GM12878 (cell line): ENCODE measurements around the gene EXOC4. TPM values are rescaled to one million over a fixed set of nuclear protein-coding genes. Genes with fewer than 3 reads are reported as not detected.

Experiments used
- ATAC-seq: fragments of 200-7000 bp; cut with Tn5 transposase; 3 replicates; pipeline ENCODE4 v1.9.1; 2020; ENCODE audit warnings: mild to moderate bottlenecking, moderate library complexity
- BruUV-seq: library from RNA; stranded (reverse); fragments of 400-500 nt; replicated peaks from 2 replicates; lab custom pipeline; 2021; lab: Mats Ljungman, UMichigan
- CTCF ChIA-PET: fragments of 300-600 bp; sonication (Branson Sonifier 250); formaldehyde crosslinking; extraction: SDS; loops from one replicate; lab custom pipeline; 2021; ENCODE audit warnings: inconsistent platforms; lab: Yijun Ruan, JAX
- POLR2A ChIA-PET: fragments of 350-600 bp; formaldehyde crosslinking; extraction: SDS; loops from one replicate; lab custom pipeline; 2021; ENCODE audit warnings: inconsistent platforms; lab: Charles Lee
- RAD21 ChIA-PET: fragments of 300-600 bp; sonication (Branson Sonifier 250); formaldehyde crosslinking; loops from one replicate; lab custom pipeline; 2023; ENCODE audit warnings: antibody characterized with exemption; ENCODE audit not compliant: unreplicated experiment; lab: Charles Lee
- SMC1A ChIA-PET: fragments of 300-600 bp; sonication (Branson Sonifier 250); formaldehyde crosslinking; loops from one replicate; lab custom pipeline; 2023; ENCODE audit not compliant: unreplicated experiment, uncharacterized antibody; lab: Charles Lee
- DNase-seq: peaks from one replicate; pipeline ENCODE4 v3.0.0-alpha.2; 2011; ENCODE audit warnings: low read depth, low spot score
- FAIRE-seq: peaks from 3 replicates; lab custom pipeline; 2011; peaks lifted over from hg19 to GRCh38; lab: Jason Lieb, UNC
- H2AFZ ChIP-seq: 2 replicates; pipeline ENCODE4 v1.6.0; 2011; ENCODE audit warnings: low read depth, low read length, control low read depth; ENCODE audit not compliant: control insufficient read depth
- H3K27ac ChIP-seq: 2 replicates; pipeline ENCODE4 v1.5.1; 2011; ENCODE audit warnings: control low read depth; ENCODE audit not compliant: control insufficient read depth, insufficient read depth
- H3K27me3 ChIP-seq, 2 experiments: replicated peaks in 1 of 2; 2 replicates each; pipeline versions ENCODE4 v1.6.0 to v1.6.1; 2011; ENCODE audit warnings: low read length in 1 of 2; ENCODE audit not compliant: control insufficient read depth in 2 of 2, insufficient read depth in 2 of 2
- H3K36me3 ChIP-seq, 2 experiments: 2 replicates each; pipeline ENCODE4 v1.5.1; 2011; ENCODE audit warnings: low read length in 1 of 2; ENCODE audit not compliant: control insufficient read depth in 2 of 2, insufficient read depth in 2 of 2
- H3K4me1 ChIP-seq: 2 replicates; pipeline ENCODE4 v1.6.1; 2011; ENCODE audit warnings: mild to moderate bottlenecking, low read length, moderate library complexity, mixed read lengths; ENCODE audit not compliant: control insufficient read depth, insufficient read depth
- H3K4me2 ChIP-seq: 2 replicates; pipeline ENCODE4 v1.6.0; 2011; ENCODE audit warnings: control low read depth; ENCODE audit not compliant: control insufficient read depth, insufficient read depth
- H3K4me3 ChIP-seq: fragments of 200-600 bp; sonication (generic); 2 replicates; pipeline ENCODE4 v1.5.1; 2016
- H3K79me2 ChIP-seq: 2 replicates; pipeline ENCODE4 v1.6.0; 2011; ENCODE audit warnings: low read length; ENCODE audit not compliant: control insufficient read depth, insufficient read depth
- H3K9ac ChIP-seq: 2 replicates; pipeline ENCODE4 v1.8.0; 2011; ENCODE audit warnings: low read length, control low read depth, mixed read lengths; ENCODE audit not compliant: control insufficient read depth, insufficient read depth
- H3K9me3 ChIP-seq: replicated peaks from 3 replicates; pipeline ENCODE4 v1.5.1; 2011; ENCODE audit warnings: mild to moderate bottlenecking, low read length; ENCODE audit not compliant: control insufficient read depth, insufficient read depth
- H4K20me1 ChIP-seq: 2 replicates; pipeline ENCODE4 v1.6.0; 2011; ENCODE audit not compliant: control insufficient read depth, insufficient read depth
- BCL11A ChIP-seq: IDR thresholded peaks from 2 replicates; pipeline ENCODE4 v1.6.1; 2011; ENCODE audit warnings: low read depth, low read length
- EP300 ChIP-seq, 2 experiments: fragments of 150-350 bp in 1 of 2; IDR thresholded peaks; 2 replicates each; pipeline ENCODE4 v1.6.1; 2011 to 2012; ENCODE audit warnings: low read depth in 2 of 2, low read length in 2 of 2, borderline replicate concordance in 1 of 2, improper control_type of control experiment in 1 of 2, inconsistent platforms in 1 of 2; ENCODE audit not compliant: control insufficient read depth in 1 of 2
- PAX5 ChIP-seq: IDR thresholded peaks from 2 replicates; pipeline ENCODE4 v1.6.1; 2011; ENCODE audit warnings: low read depth, low read length, borderline replicate concordance
- SMAD1 ChIP-seq: fragments of 450-650 bp; IDR thresholded peaks from 2 replicates; pipeline ENCODE4 v1.6.1; 2018; ENCODE audit warnings: mild to moderate bottlenecking, low read depth; ENCODE audit not compliant: partially characterized antibody
- SP1 ChIP-seq: IDR thresholded peaks from one replicate; pipeline ENCODE4 v1.6.1; 2011; ENCODE audit warnings: low read depth, low read length
- SPI1 ChIP-seq: IDR thresholded peaks from 2 replicates; pipeline ENCODE4 v1.6.1; 2011; ENCODE audit warnings: low read depth, mild to moderate bottlenecking, low read length, moderate library complexity, borderline replicate concordance; ENCODE audit not compliant: insufficient read depth
- SREBF1 ChIP-seq: IDR thresholded peaks from 2 replicates; pipeline ENCODE4 v1.6.1; 2012; ENCODE audit warnings: mild to moderate bottlenecking, low read length
- SUPT20H ChIP-seq: IDR thresholded peaks from 2 replicates; pipeline ENCODE4 v1.6.1; 2011; ENCODE audit warnings: low read depth, mild to moderate bottlenecking, low read length, moderate library complexity, borderline replicate concordance; ENCODE audit not compliant: control insufficient read depth
- ZNF622 ChIP-seq: fragments of 450-650 bp; IDR thresholded peaks from 2 replicates; pipeline ENCODE4 v1.6.1; 2017; ENCODE audit warnings: mild to moderate bottlenecking, inconsistent platforms
- WGBS: methylation state at CpG from one replicate; pipeline ENCODE4 v1.1.6; 2016; ENCODE audit warnings: low lambda C conversion rate; ENCODE audit not compliant: insufficient replicate concordance, insufficient coverage; ENCODE audit errors: missing lambda C conversion rate; 5-methylcytosine and 5-hydroxymethylcytosine counted together
- in situ Hi-C: fragments of 300-500 bp; cut with MboI; formaldehyde crosslinking; loops from 9 replicates; pipeline ENCODE4 v1.14.3; 2018; ENCODE audit warnings: mixed read lengths
- intact Hi-C: fragments of 100-400 bp; cut with micrococcal nuclease; formaldehyde crosslinking; loops from one replicate; pipeline ENCODE4 v1.14.2; 2022; ENCODE audit not compliant: unreplicated experiment
- polyA plus RNA-seq, 11 experiments: library from polyadenylated mRNA; depleted of rRNA in 4 of 11; unstranded in 6 of 11; stranded (reverse) in 5 of 11; fragments of >200 nt; fragmentation: Nextera tagmentation in 4 of 11; fragmentation: Illumina TruSeq in 1 of 11; extraction: Ambion mirVana in 4 of 11; extraction: Trizol in 1 of 11; gene quantifications; 1 replicate in 1 of 11; 2 replicates in 10 of 11; pipeline versions ENCODE4 v1.2.1 to v1.2.3, GENCODE V29; 2011 to 2016; ENCODE audit warnings: inconsistent platforms in 2 of 11, missing spikeins in 2 of 11, low read depth in 1 of 11
- total RNA-seq, 4 experiments: library from RNA; depleted of rRNA in 3 of 4; stranded (reverse); fragments of >200 nt in 3 of 4; fragmentation: Illumina TruSeq in 1 of 4; extraction: Trizol in 1 of 4; gene quantifications; 2 replicates each; pipeline versions ENCODE4 v1.2.1 to v1.2.3, GENCODE V29; 2013 to 2021

The EXOC4 gene
- total and polyA plus RNA-seq, 10 of the 15 experiments (the other 5 are each of a cell fraction or from before 2014, with no cell fraction given), result 13.2 to 44.5 (median 29.6) TPM

DNA sequence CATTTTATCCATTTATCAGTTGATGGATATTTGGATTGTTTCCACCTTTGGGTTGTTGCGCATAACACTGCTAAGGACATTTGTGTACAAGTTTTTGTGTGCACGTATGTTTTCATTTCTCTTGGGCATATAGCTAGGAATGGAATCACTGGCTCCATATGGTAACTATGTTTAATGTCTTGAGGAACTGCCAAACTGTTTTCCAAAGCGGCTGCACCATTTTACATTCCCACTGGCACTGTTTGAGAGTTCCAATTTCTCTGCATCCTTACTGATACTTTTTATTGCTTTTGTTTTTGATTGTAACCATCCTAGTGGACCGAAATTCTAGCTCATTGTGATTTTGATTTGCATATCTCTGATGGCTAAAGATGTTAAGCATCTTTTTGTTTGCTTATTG is 118.7 kb downstream of the EXOC4 start:
- CTCF ChIA-PET, result interaction anchor here (1.1 kb wide), 1 partner anchor 483 kb away, joined by 3 read pairs; no protein-coding TSS in a partner anchor

DNA sequence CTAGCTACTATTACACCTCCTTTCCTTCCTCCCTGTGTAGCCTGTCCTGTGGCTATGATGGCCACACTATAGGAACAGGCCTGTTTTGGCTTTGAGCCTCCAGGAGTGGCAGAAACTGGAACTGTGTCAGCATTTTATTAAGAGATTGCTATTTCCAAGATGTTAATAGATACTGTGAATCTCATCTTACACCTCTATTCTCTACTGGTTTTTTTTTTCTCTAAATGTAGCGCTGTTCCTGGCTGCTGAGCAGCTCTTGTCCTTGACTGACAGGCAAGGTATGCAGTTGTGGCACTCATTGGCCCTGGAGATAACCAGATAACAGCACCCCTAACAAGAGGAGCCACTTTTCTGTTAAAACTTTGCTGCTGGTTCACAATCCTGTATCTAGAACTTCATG is 119.5 kb downstream of the EXOC4 start:
- Histone ChIP-seq H2AFZ (no peak overlapping the region), H3K4me2 (no peak overlapping the region)
- TF ChIP-seq EP300 (IDR thresholded peaks at IDR 0.05; ENCODE audit: borderline replicate concordance in 1 of 2, control insufficient read depth in 1 of 2, low read depth in 2 of 2, low read length in 2 of 2) (no peak), BCL11A (no peak), PAX5 (no peak), SPI1 (no peak)
- TF ChIP-seq, all 136 proteins: peak for 0
- Histone ChIP-seq H3K9me3 (no peaks in the 10 kb centered on the region), H3K27me3 (no peaks in the 10 kb centered on the region), H3K36me3 (peaks cover 0 to 4% of the 10 kb centered on the region in 2 experiments; a peak in 1 of 4 replicates), H3K79me2 (no peaks in the 10 kb centered on the region), H3K4me3 (no peak overlapping the region), H3K4me1 (no peaks in the 10 kb centered on the region), H4K20me1 (no peaks in the 10 kb centered on the region), H3K27ac (no peak overlapping the region), H3K9ac (no peak overlapping the region)
- no TSS peak for BruUV-seq
- ChIA-PET SMC1A (no interaction called here), CTCF (interaction anchor here (1.1 kb wide), 1 partner anchor 482 kb away, joined by 3 read pairs; no protein-coding TSS in a partner anchor), RAD21 (no interaction called here), POLR2A (no interaction called here)
- FAIRE-seq, result no peak
- ATAC-seq, result no peak
- in situ Hi-C loops, result no loop called here
- no peak for DNase-seq
- 94% methylated on average over 1 of the region's 1 CpG for WGBS
- intact Hi-C loops, result no loop called here

More for the DNA sequence above, 118.7 kb downstream of the EXOC4 start:
- 97% methylated on average over 4 of the region's 4 CpGs for WGBS
- Histone ChIP-seq H3K27me3 (no peaks in the 10 kb centered on the region), H4K20me1 (no peaks in the 10 kb centered on the region), H3K4me1 (no peaks in the 10 kb centered on the region), H3K79me2 (no peaks in the 10 kb centered on the region), H3K4me2 (no peak overlapping the region), H3K4me3 (no peak overlapping the region), H3K36me3 (peaks cover 0 to 4% of the 10 kb centered on the region in 2 experiments; a peak in 1 of 4 replicates), H3K27ac (no peak overlapping the region), H2AFZ (no peak overlapping the region), H3K9me3 (no peaks in the 10 kb centered on the region), H3K9ac (no peak overlapping the region)
- ChIA-PET POLR2A (no interaction called here), SMC1A (no interaction called here), RAD21 (no interaction called here)
- intact Hi-C loops (no loop called here), in situ Hi-C loops (no loop called here)
- TF ChIP-seq ZNF622 (no peak), SP1 (no peak), SREBF1 (no peak), SMAD1 (no peak), SUPT20H (no peak)
- no TSS peak for BruUV-seq
- FAIRE-seq (no peak), DNase-seq (no peak), ATAC-seq (no peak)
